GM12878 (cell line): Measurements from ENCODE around the gene SLC39A11. TPM values are rescaled to one million over a fixed set of nuclear protein-coding genes. Genes with fewer than 3 reads are reported as not detected.

ENCODE experiments used
- ATAC-seq: fragments of 200-7000 bp; cut with Tn5 transposase; 3 replicates; pipeline ENCODE4 v1.9.1; 2020; ENCODE audit warnings: mild to moderate bottlenecking, moderate library complexity
- BruUV-seq: library from RNA; stranded (reverse); fragments of 400-500 nt; replicated peaks from 2 replicates; lab custom pipeline; 2021; lab: Mats Ljungman, UMichigan
- CTCF ChIA-PET: fragments of 300-600 bp; sonication (Branson Sonifier 250); formaldehyde crosslinking; extraction: SDS; loops from one replicate; lab custom pipeline; 2021; ENCODE audit warnings: inconsistent platforms; lab: Yijun Ruan, JAX
- POLR2A ChIA-PET: fragments of 350-600 bp; formaldehyde crosslinking; extraction: SDS; loops from one replicate; lab custom pipeline; 2021; ENCODE audit warnings: inconsistent platforms; lab: Charles Lee
- RAD21 ChIA-PET: fragments of 300-600 bp; sonication (Branson Sonifier 250); formaldehyde crosslinking; loops from one replicate; lab custom pipeline; 2023; ENCODE audit warnings: antibody characterized with exemption; ENCODE audit not compliant: unreplicated experiment; lab: Charles Lee
- SMC1A ChIA-PET: fragments of 300-600 bp; sonication (Branson Sonifier 250); formaldehyde crosslinking; loops from one replicate; lab custom pipeline; 2023; ENCODE audit not compliant: unreplicated experiment, uncharacterized antibody; lab: Charles Lee
- DNase-seq: peaks from one replicate; pipeline ENCODE4 v3.0.0-alpha.2; 2011; ENCODE audit warnings: low read depth, low spot score
- FAIRE-seq: peaks from 3 replicates; lab custom pipeline; 2011; peaks lifted over from hg19 to GRCh38; lab: Jason Lieb, UNC
- H2AFZ ChIP-seq: 2 replicates; pipeline ENCODE4 v1.6.0; 2011; ENCODE audit warnings: low read depth, low read length, control low read depth; ENCODE audit not compliant: control insufficient read depth
- H3K27ac ChIP-seq: 2 replicates; pipeline ENCODE4 v1.5.1; 2011; ENCODE audit warnings: control low read depth; ENCODE audit not compliant: control insufficient read depth, insufficient read depth
- H3K27me3 ChIP-seq, 2 experiments: replicated peaks in 1 of 2; 2 replicates each; pipeline versions ENCODE4 v1.6.0 to v1.6.1; 2011; ENCODE audit warnings: low read length in 1 of 2; ENCODE audit not compliant: control insufficient read depth in 2 of 2, insufficient read depth in 2 of 2
- H3K36me3 ChIP-seq, 2 experiments: 2 replicates each; pipeline ENCODE4 v1.5.1; 2011; ENCODE audit warnings: low read length in 1 of 2; ENCODE audit not compliant: control insufficient read depth in 2 of 2, insufficient read depth in 2 of 2
- H3K4me1 ChIP-seq: 2 replicates; pipeline ENCODE4 v1.6.1; 2011; ENCODE audit warnings: mild to moderate bottlenecking, low read length, moderate library complexity, mixed read lengths; ENCODE audit not compliant: control insufficient read depth, insufficient read depth
- H3K4me2 ChIP-seq: 2 replicates; pipeline ENCODE4 v1.6.0; 2011; ENCODE audit warnings: control low read depth; ENCODE audit not compliant: control insufficient read depth, insufficient read depth
- H3K4me3 ChIP-seq: fragments of 200-600 bp; sonication (generic); 2 replicates; pipeline ENCODE4 v1.5.1; 2016
- H3K79me2 ChIP-seq: 2 replicates; pipeline ENCODE4 v1.6.0; 2011; ENCODE audit warnings: low read length; ENCODE audit not compliant: control insufficient read depth, insufficient read depth
- H3K9ac ChIP-seq: 2 replicates; pipeline ENCODE4 v1.8.0; 2011; ENCODE audit warnings: low read length, control low read depth, mixed read lengths; ENCODE audit not compliant: control insufficient read depth, insufficient read depth
- H3K9me3 ChIP-seq: replicated peaks from 3 replicates; pipeline ENCODE4 v1.5.1; 2011; ENCODE audit warnings: mild to moderate bottlenecking, low read length; ENCODE audit not compliant: control insufficient read depth, insufficient read depth
- H4K20me1 ChIP-seq: 2 replicates; pipeline ENCODE4 v1.6.0; 2011; ENCODE audit not compliant: control insufficient read depth, insufficient read depth
- ASH2L ChIP-seq: fragments of 300-600, 200-600 bp; sonication (generic); IDR thresholded peaks from 2 replicates; pipeline ENCODE4 v1.6.1; 2017; ENCODE audit warnings: low read depth, mild to moderate bottlenecking, borderline replicate concordance
- CEBPZ ChIP-seq: fragments of 150-350 bp; IDR thresholded peaks from 2 replicates; pipeline ENCODE4 v1.6.1; 2016; ENCODE audit warnings: low read depth, low read length
- MEF2A ChIP-seq: IDR thresholded peaks from 2 replicates; pipeline ENCODE4 v1.6.1; 2011; ENCODE audit warnings: low read depth, mild to moderate bottlenecking, low read length, moderate library complexity; ENCODE audit not compliant: insufficient read depth
- MTA2 ChIP-seq: fragments of 450-650 bp; IDR thresholded peaks from 2 replicates; pipeline ENCODE4 v1.6.1; 2016; ENCODE audit warnings: low read depth, mild to moderate bottlenecking, moderate library complexity
- NR2F1 ChIP-seq: fragments of 450-650 bp; conservative IDR thresholded peaks from 2 replicates; pipeline ENCODE4 v1.6.1; 2017; ENCODE audit warnings: mild to moderate bottlenecking
- SP1 ChIP-seq: IDR thresholded peaks from one replicate; pipeline ENCODE4 v1.6.1; 2011; ENCODE audit warnings: low read depth, low read length
- SREBF2 ChIP-seq: IDR thresholded peaks from 2 replicates; pipeline ENCODE4 v1.6.1; 2012; ENCODE audit warnings: mild to moderate bottlenecking, low read length
- TAF1 ChIP-seq: IDR thresholded peaks from 2 replicates; pipeline ENCODE4 v1.6.1; 2011; ENCODE audit warnings: mild to moderate bottlenecking, low read depth, low read length, borderline replicate concordance
- ZBTB33 ChIP-seq: fragments of 450-650 bp; IDR thresholded peaks from 2 replicates; pipeline ENCODE4 v1.6.1; 2017; ENCODE audit warnings: mild to moderate bottlenecking
- WGBS: methylation state at CpG from one replicate; pipeline ENCODE4 v1.1.6; 2016; ENCODE audit warnings: low lambda C conversion rate; ENCODE audit not compliant: insufficient replicate concordance, insufficient coverage; ENCODE audit errors: missing lambda C conversion rate; 5-methylcytosine and 5-hydroxymethylcytosine counted together
- in situ Hi-C: fragments of 300-500 bp; cut with MboI; formaldehyde crosslinking; loops from 9 replicates; pipeline ENCODE4 v1.14.3; 2018; ENCODE audit warnings: mixed read lengths
- intact Hi-C: fragments of 100-400 bp; cut with micrococcal nuclease; formaldehyde crosslinking; loops from one replicate; pipeline ENCODE4 v1.14.2; 2022; ENCODE audit not compliant: unreplicated experiment
- polyA plus RNA-seq, 11 experiments: library from polyadenylated mRNA; depleted of rRNA in 4 of 11; unstranded in 6 of 11; stranded (reverse) in 5 of 11; fragments of >200 nt; fragmentation: Nextera tagmentation in 4 of 11; fragmentation: Illumina TruSeq in 1 of 11; extraction: Ambion mirVana in 4 of 11; extraction: Trizol in 1 of 11; gene quantifications; 1 replicate in 1 of 11; 2 replicates in 10 of 11; pipeline versions ENCODE4 v1.2.1 to v1.2.3, GENCODE V29; 2011 to 2016; ENCODE audit warnings: inconsistent platforms in 2 of 11, missing spikeins in 2 of 11, low read depth in 1 of 11
- total RNA-seq, 4 experiments: library from RNA; depleted of rRNA in 3 of 4; stranded (reverse); fragments of >200 nt in 3 of 4; fragmentation: Illumina TruSeq in 1 of 4; extraction: Trizol in 1 of 4; gene quantifications; 2 replicates each; pipeline versions ENCODE4 v1.2.1 to v1.2.3, GENCODE V29; 2013 to 2021

SLC39A11 gene
- total and polyA plus RNA-seq, 10 of the 15 experiments (the other 5 are each of a cell fraction or from before 2014, with no cell fraction given): 8.6 to 23.8 (median 14.0) TPM

GRCh38 chr17:72697602-72698146 lies 394.8 kb downstream of the SLC39A11 start (continued):
- TF ChIP-seq SP1 (no peak), MEF2A (no peak), ZBTB33 (no peak), NR2F1 (no peak)

DNA sequence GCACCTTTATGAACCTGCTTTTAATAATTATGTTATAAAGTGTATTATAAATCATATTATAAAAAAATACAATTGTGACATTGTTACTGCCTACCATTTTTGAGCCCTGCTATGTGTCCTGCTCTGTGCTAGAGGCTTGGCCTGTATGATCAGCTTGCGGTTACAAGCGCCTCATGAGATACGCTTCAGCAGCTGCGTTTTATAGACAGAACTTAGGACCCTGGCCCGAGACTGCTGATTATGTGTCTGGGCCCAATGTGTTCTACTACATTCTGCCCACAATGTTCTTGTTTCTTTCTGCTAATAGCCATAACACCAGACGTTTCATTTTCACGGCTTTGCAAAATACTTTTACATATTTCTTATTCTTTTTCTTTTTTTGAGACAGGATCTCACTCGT lies 395.8 kb downstream of the SLC39A11 start:
- no peak for DNase-seq
- H2AFZ ChIP-seq: no peak overlapping the region
- no peaks in the 10 kb centered on the region for H3K79me2 ChIP-seq
- ChIA-PET POLR2A (no interaction called here), CTCF (interaction anchor here (2.5 kb wide), 1 partner anchor 140 kb away, joined by 8 read pairs; no protein-coding TSS in a partner anchor), RAD21 (no interaction called here), SMC1A (no interaction called here)
- BruUV-seq: no TSS peak
- no peak for TF ChIP-seq TAF1
- TF ChIP-seq ASH2L: no peak
- TF ChIP-seq CEBPZ: no peak
- no peak for TF ChIP-seq SREBF2
- TF ChIP-seq MTA2: no peak
- no peak overlapping the region for H3K9ac ChIP-seq
- in situ Hi-C loops: no loop called here
- 90% methylated on average over 8 of the region's 8 CpGs for WGBS
- H3K27ac ChIP-seq: no peak overlapping the region
- H3K36me3 ChIP-seq: no peaks in the 10 kb centered on the region; a peak in 1 of 4 replicates
- H3K4me2 ChIP-seq: no peak overlapping the region
- intact Hi-C loops: no loop called here
- no peak for ATAC-seq
- H3K4me3 ChIP-seq: no peak overlapping the region
- H4K20me1 ChIP-seq: no peaks in the 10 kb centered on the region
- no peaks in the 10 kb centered on the region for H3K4me1 ChIP-seq
- no peaks in the 10 kb centered on the region; the same call in 2 of the 3 replicates for H3K9me3 ChIP-seq
- FAIRE-seq: no peak
- no peaks in the 10 kb centered on the region for H3K27me3 ChIP-seq
